Brain microvascular endothelial cell (primary cell): ENCODE data around the gene LRP3.
"Not testable (repeated sequence)": the region's sequence is repeated elsewhere in the genome, so short reads cannot be mapped to it uniquely, and the experiment has no call there.

Experiments
- DNase-seq: peaks from one replicate; pipeline ENCODE4 v3.0.0-alpha.2; 2020
- H3K27ac ChIP-seq: fragments of 250-450 bp; sonication (Bioruptor Pico); 2 replicates; pipeline ENCODE4 v1.5.1; 2020; ENCODE audit warnings: mild to moderate bottlenecking, moderate library complexity
- H3K27me3 ChIP-seq: fragments of 250-450 bp; sonication (Bioruptor Pico); replicated peaks from 2 replicates; pipeline ENCODE4 v1.5.1; 2020; ENCODE audit warnings: mild to moderate bottlenecking
- H3K36me3 ChIP-seq: fragments of 250-450 bp; sonication (Bioruptor Pico); replicated peaks from 2 replicates; pipeline ENCODE4 v1.5.1; 2020; ENCODE audit warnings: mild to moderate bottlenecking
- H3K4me3 ChIP-seq: 2 replicates; pipeline ENCODE4 v1.5.1; 2011; ENCODE audit warnings: low read depth, mild to moderate bottlenecking, control low read depth, low read length, moderate library complexity
- CTCF ChIP-seq: IDR thresholded peaks from 2 replicates; pipeline ENCODE4 v1.5.1; 2011; ENCODE audit warnings: low read depth, mild to moderate bottlenecking, moderate library complexity, low read length, control low read depth, inconsistent platforms; ENCODE audit errors: missing control alignments
- in situ Hi-C: cut with HindIII; loops from 2 replicates; pipeline ENCODE4 v1.10.0; 2017; ENCODE audit warnings: low sequenced_read_pairs, low pct_ligation_motif_present

Gene LRP3, protein sequence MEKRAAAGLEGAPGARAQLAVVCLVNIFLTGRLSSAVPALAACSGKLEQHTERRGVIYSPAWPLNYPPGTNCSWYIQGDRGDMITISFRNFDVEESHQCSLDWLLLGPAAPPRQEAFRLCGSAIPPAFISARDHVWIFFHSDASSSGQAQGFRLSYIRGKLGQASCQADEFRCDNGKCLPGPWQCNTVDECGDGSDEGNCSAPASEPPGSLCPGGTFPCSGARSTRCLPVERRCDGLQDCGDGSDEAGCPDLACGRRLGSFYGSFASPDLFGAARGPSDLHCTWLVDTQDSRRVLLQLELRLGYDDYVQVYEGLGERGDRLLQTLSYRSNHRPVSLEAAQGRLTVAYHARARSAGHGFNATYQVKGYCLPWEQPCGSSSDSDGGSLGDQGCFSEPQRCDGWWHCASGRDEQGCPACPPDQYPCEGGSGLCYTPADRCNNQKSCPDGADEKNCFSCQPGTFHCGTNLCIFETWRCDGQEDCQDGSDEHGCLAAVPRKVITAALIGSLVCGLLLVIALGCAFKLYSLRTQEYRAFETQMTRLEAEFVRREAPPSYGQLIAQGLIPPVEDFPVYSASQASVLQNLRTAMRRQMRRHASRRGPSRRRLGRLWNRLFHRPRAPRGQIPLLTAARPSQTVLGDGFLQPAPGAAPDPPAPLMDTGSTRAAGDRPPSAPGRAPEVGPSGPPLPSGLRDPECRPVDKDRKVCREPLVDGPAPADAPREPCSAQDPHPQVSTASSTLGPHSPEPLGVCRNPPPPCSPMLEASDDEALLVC

DNA sequence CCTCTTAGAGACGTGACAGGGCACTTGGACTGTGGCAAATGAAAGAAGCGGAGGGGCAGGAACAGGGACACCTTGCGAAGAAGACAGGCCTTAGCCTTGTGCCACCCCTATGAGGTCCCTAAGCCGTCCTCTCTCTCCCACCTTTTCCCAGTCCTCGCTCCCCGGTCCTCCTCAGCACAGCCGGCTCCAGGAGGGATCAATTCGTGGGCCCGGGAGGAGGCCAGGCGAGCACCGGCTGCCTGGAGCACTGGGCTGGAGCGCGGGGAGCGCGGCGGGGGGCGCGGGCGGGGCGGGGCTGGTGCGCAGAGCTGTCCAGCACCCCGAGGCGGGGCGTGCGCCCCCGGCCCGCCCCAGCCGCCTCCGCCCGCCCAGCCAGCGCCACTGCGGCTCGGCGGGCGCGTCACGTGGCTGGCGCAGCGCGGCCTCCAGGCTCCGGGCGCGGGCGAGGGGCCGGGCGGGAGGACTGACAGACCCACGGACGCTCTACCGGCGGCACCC, at the start of gene LRP3:
LRP3 (plus strand) TSS at position 466 of the 498 bp plus-strand sequence. CDS start 456 bp downstream, outside the sequence.
- no peak for DNase-seq
- no peak for TF ChIP-seq CTCF
- Histone ChIP-seq H3K27ac (no peak within 1 kb of the TSS), H3K36me3 (no peaks in the 10 kb centered on the region), H3K27me3 (no peaks in the 10 kb centered on the region), H3K4me3 (peak within 1 kb of the TSS; percentile 58)
- in situ Hi-C loops = no loop called here

DNA sequence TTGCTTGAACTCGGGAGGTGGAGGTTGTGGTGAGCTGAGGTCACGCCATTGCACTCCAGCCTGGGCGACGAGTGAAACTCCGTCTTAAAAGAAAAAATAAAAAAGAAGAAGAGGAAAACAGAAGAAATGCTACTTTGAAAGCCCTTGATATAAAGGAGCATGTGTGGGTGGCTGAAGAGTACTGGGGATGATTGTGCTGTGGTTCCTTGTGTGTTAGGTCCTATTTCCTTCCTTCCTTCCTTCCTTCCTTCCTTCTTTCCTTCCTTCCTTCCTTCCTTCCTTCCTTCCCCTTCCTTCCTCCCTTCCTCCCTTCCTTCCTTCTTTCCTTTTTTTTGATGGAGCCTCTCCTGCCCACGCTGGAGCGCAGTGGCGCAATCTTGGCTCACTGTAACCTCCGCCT, 47.9 kb upstream of the LRP3 start:
- H3K27ac ChIP-seq = no peak overlapping the region
- DNase-seq = no peak
- H3K4me3 ChIP-seq = no peak overlapping the region
- in situ Hi-C loops = no loop called here
- H3K27me3 ChIP-seq = no peaks in the 10 kb centered on the region
- no peak for TF ChIP-seq CTCF
- no peaks in the 10 kb centered on the region for H3K36me3 ChIP-seq

DNA sequence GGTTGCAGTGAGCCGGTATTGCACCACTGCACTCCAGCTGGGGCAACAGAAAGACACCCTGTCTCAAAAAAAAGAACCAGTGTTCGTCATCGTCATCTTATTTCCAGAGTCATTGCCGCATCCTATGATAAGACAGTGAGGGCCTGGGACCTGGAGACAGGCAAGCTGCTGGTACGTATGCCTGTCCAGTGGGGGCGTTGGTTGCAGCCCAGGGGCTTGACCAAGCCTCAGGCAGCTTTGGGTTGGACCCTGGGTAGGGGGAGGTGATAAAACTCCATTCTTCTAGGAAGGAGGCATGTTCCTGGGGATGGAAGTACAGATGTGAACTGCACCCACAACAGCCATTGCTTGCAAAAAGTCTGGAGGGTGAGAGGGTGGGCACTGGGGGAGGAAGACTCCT, 46.6 kb upstream of the LRP3 start:
- no peaks in the 10 kb centered on the region for H3K27me3 ChIP-seq
- no peak for TF ChIP-seq CTCF
- H3K4me3 ChIP-seq = no peak overlapping the region
- in situ Hi-C loops = no loop called here
- no peak overlapping the region for H3K27ac ChIP-seq
- H3K36me3 ChIP-seq = no peaks in the 10 kb centered on the region
- DNase-seq = no peak

GRCh38 chr19:33150852-33151518, 43.1 kb upstream of the LRP3 start:
- in situ Hi-C loops = no loop called here
- DNase-seq = no peak
- TF ChIP-seq CTCF = no peak
- no peak overlapping the region for H3K27ac ChIP-seq
- H3K27me3 ChIP-seq = no peaks in the 10 kb centered on the region
- H3K36me3 ChIP-seq = no peaks in the 10 kb centered on the region
- H3K4me3 ChIP-seq = no peak overlapping the region

GRCh38 chr19:33152176-33152575, 42.0 kb upstream of the LRP3 start:
- H3K4me3 ChIP-seq = no peak overlapping the region
- H3K27ac ChIP-seq = no peak overlapping the region

GRCh38 chr19:33152625-33153024, 41.5 kb upstream of the LRP3 start:
- DNase-seq, H3K27ac ChIP-seq, H3K36me3 ChIP-seq, H3K27me3 ChIP-seq, in situ Hi-C loops, H3K4me3 ChIP-seq: not testable (repeated sequence)

More at GRCh38 chr19:33152176-33152575, 42.0 kb upstream of the LRP3 start:
- Histone ChIP-seq H3K27me3 (no peaks in the 10 kb centered on the region), H3K36me3 (no peaks in the 10 kb centered on the region)
- TF ChIP-seq CTCF = no peak
- DNase-seq = no peak
- in situ Hi-C loops = no loop called here

- DNase-seq, H3K4me3 ChIP-seq, H3K36me3 ChIP-seq, H3K27ac ChIP-seq, in situ Hi-C loops, H3K27me3 ChIP-seq: not testable (repeated sequence)
Observed at GRCh38 chr19:33154313-33154712, 39.8 kb upstream of the LRP3 start.
